22Rv1 (cell line): ENCODE results near the gene MDFIC2.

Source experiments
- CTCF ChIP-seq: fragments of 450-650 bp; IDR thresholded peaks from 2 replicates; pipeline ENCODE4 v1.5.1; 2017; ENCODE audit warnings: mild to moderate bottlenecking
- ZFX ChIP-seq: fragments of 450-650 bp; IDR thresholded peaks from 2 replicates; pipeline ENCODE4 v1.6.1; 2017; ENCODE audit warnings: antibody characterized with exemption, borderline replicate concordance

- TF ChIP-seq CTCF = no peak
- no peak for TF ChIP-seq ZFX
Observed at GRCh38 chr3:70149714-70150400, 162.6 kb downstream of the MDFIC2 start.
